Neutrophil (primary cell): Measurements from ENCODE around the gene IL12RB2.

Experiments used
- H3K27ac ChIP-seq: fragments of 200-600 bp; sonication (generic); 2 replicates; pipeline ENCODE4 v1.5.1; 2016; ENCODE audit warnings: mild to moderate bottlenecking, moderate library complexity
- H3K27me3 ChIP-seq: fragments of 200-600 bp; sonication (generic); 2 replicates; pipeline ENCODE4 v1.6.0; 2016; ENCODE audit warnings: mild to moderate bottlenecking
- H3K36me3 ChIP-seq: fragments of 200-600 bp; sonication (generic); 2 replicates; pipeline ENCODE4 v1.5.1; 2017
- H3K4me1 ChIP-seq, 2 experiments: fragments of 200-600 bp in 1 of 2; sonication (generic) in 1 of 2; 1 replicate in 1 of 2; 2 replicates in 1 of 2; pipeline versions ENCODE4 v1.5.1 to v1.6.1; 2013 to 2016; ENCODE audit warnings: low read depth in 1 of 2, low read length in 1 of 2, mild to moderate bottlenecking in 1 of 2, moderate library complexity in 1 of 2; ENCODE audit not compliant: control insufficient read depth in 1 of 2, insufficient read depth in 1 of 2
- H3K4me3 ChIP-seq, 2 experiments: fragments of 200-600 bp in 1 of 2; sonication (generic) in 1 of 2; 1 replicate in 1 of 2; 2 replicates in 1 of 2; pipeline ENCODE4 v1.5.1; 2013 to 2016; ENCODE audit warnings: low read depth in 1 of 2, low read length in 1 of 2, mild to moderate bottlenecking in 1 of 2, moderate library complexity in 1 of 2
- H3K9me3 ChIP-seq: fragments of 200-600 bp; sonication (generic); 2 replicates; pipeline ENCODE4 v1.5.1; 2016
- TF ChIP-seq, protein P1 (sequence below): fragments of 200-600 bp; sonication (generic); IDR thresholded peaks from 2 replicates; pipeline ENCODE4 v1.5.1; 2016; ENCODE audit warnings: antibody characterized with exemption

Gene IL12RB2

DNA sequence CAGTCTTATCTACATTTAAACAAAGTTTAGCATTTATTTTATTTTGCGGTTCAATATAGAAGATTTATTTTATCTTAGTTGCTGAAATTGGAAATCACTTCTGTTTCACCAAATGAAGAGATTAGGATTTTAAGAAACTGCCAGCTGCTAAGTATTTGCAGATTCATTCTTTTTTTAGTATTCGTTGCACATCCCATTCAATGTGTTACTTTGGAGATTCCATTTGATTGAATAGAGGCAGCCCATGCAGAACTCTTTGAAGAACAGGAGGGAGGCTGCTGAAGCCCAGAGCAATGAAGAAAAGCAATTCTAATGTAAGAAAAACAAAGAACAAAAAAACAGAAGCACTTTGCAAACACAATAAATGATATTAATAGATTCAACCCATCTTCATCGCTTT, 38.6 kb upstream of the IL12RB2 start:
- Histone ChIP-seq H3K4me3 (no peak overlapping the region), H3K4me1 (no peaks in the 10 kb centered on the region), H3K9me3 (no peaks in the 10 kb centered on the region), H3K27me3 (no peaks in the 10 kb centered on the region), H3K27ac (no peak overlapping the region), H3K36me3 (no peaks in the 10 kb centered on the region)
- TF ChIP-seq, protein P1, sequence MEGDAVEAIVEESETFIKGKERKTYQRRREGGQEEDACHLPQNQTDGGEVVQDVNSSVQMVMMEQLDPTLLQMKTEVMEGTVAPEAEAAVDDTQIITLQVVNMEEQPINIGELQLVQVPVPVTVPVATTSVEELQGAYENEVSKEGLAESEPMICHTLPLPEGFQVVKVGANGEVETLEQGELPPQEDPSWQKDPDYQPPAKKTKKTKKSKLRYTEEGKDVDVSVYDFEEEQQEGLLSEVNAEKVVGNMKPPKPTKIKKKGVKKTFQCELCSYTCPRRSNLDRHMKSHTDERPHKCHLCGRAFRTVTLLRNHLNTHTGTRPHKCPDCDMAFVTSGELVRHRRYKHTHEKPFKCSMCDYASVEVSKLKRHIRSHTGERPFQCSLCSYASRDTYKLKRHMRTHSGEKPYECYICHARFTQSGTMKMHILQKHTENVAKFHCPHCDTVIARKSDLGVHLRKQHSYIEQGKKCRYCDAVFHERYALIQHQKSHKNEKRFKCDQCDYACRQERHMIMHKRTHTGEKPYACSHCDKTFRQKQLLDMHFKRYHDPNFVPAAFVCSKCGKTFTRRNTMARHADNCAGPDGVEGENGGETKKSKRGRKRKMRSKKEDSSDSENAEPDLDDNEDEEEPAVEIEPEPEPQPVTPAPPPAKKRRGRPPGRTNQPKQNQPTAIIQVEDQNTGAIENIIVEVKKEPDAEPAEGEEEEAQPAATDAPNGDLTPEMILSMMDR, result no peak

DNA sequence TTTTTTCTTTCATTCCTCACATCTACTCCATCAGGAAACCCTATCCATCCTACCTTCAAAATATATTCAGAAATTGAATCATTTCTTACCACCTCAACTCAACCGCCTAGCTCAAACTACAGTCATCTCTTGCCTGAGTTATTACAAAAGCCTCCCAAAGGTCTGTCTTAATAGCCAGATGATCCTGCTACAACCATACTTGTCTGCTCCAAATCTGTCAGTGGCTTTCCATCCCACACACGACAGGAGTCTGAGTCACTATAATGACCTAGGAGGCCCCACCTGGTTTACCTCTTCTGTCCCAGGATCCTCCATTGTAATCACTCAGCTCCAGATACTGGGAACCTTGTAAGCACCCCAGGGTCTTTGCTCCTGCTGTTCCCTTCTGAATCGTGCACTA, 37.1 kb upstream of the IL12RB2 start:
- H3K4me3 ChIP-seq, result no peak overlapping the region
- H3K27me3 ChIP-seq, result no peaks in the 10 kb centered on the region

DNA sequence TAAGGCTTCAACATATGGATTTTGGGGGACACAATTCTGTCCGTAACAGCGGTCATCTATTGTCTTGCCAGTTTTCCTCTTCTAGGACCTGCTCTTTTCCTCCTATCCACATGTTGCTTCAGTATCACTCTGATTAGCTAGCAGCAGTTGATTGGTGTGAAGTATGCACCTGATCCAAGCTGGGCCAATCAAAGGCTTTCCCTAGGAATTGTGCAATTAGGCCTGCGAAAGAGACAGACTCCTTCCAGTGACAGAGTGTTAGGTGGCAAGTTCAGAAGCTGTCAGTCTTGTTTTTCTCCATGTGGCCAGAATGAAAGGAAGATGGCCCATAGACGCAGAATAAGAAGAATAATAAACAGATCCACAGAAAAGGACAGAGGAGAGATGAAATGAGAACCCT, 34.1 kb upstream of the IL12RB2 start:
- Histone ChIP-seq H3K4me1 (no peaks in the 10 kb centered on the region), H3K4me3 (no peak overlapping the region), H3K27ac (no peak overlapping the region), H3K36me3 (no peaks in the 10 kb centered on the region), H3K27me3 (no peaks in the 10 kb centered on the region), H3K9me3 (no peaks in the 10 kb centered on the region)
- TF ChIP-seq, protein P1, result no peak

More for the DNA sequence above, 37.1 kb upstream of the IL12RB2 start:
- H3K27ac ChIP-seq, result no peak overlapping the region
- no peaks in the 10 kb centered on the region for H3K9me3 ChIP-seq
- no peaks in the 10 kb centered on the region for H3K36me3 ChIP-seq
- TF ChIP-seq, protein P1, result no peak
- no peaks in the 10 kb centered on the region for H3K4me1 ChIP-seq

DNA sequence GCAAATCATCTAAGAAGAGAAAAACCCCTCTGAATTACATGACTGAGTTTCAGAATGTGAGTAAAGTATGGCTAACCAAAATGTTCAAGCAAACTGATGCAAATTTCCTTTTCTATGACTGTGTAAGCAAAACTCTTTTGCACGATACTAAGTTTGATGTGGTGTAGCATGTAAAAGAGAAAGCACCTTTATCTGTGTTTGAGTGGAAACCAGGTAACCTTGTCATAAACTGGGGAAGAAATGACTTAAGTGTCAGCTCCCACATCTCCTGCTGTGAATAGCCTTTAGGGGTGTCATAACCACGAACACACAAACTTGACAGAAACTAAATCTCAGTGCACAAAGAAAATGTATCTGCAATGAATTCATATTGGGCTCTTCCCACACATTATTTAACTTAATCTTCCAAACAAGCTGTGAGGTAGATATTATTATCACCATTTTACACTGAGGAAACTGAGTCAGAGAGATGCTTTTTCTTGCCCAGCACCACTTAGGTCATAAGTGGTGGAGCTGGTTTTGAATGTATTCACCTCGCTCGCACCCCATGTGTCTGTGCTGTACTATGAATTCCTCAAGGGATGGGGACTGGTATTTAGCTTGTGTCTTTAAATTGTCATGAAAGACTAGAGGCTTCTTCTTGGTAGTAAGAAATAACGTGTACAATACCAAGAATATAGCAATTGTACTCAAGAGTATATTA, 32.9 kb upstream of the IL12RB2 start:
- Histone ChIP-seq H3K27me3 (no peaks in the 10 kb centered on the region), H3K27ac (no peak overlapping the region), H3K4me1 (no peaks in the 10 kb centered on the region), H3K36me3 (no peaks in the 10 kb centered on the region), H3K9me3 (no peaks in the 10 kb centered on the region), H3K4me3 (no peak overlapping the region)
- TF ChIP-seq, protein P1, result no peak

DNA sequence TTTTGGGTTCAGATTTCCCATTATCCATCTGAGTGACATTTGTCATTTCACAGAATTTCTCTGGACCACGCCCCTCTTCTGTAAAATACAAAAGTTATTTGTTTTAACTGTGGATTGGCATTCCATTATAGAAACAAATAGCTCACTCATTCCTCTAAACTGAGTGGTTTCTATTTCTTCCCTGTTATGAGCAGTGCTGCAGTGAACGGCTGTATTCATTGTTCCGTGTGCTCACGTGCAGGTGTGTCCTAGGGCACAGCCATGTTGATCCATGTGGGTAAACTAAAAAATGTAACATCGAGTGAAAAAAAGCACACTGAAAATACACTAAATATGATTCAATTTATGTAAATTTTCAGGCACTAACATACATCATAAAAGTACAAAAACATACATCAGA, 27.0 kb upstream of the IL12RB2 start:
- no peak overlapping the region for H3K27ac ChIP-seq
- H3K4me3 ChIP-seq, result no peak overlapping the region
- H3K9me3 ChIP-seq, result no peaks in the 10 kb centered on the region
- TF ChIP-seq, protein P1, result no peak
- H3K36me3 ChIP-seq, result no peaks in the 10 kb centered on the region
- no peaks in the 10 kb centered on the region for H3K4me1 ChIP-seq
- no peaks in the 10 kb centered on the region for H3K27me3 ChIP-seq
